KBM-7 (cell line): ENCODE data around the gene OR4C13.
"Not testable (repeated sequence)": the region's sequence is repeated elsewhere in the genome, so short reads cannot be mapped to it uniquely, and the experiment has no call there.

Experiments used
- DNase-seq: peaks from one replicate; pipeline ENCODE4 v3.0.0-alpha.2; 2015
- in situ Hi-C: fragments of 300-500 bp; cut with MboI; formaldehyde crosslinking; loops from 2 replicates; pipeline ENCODE4 v1.14.3; 2020; ENCODE audit warnings: low sequenced_read_pairs, low pct_unique_long_range_greater_than_20kb, mixed read lengths

Gene OR4C13

DNA sequence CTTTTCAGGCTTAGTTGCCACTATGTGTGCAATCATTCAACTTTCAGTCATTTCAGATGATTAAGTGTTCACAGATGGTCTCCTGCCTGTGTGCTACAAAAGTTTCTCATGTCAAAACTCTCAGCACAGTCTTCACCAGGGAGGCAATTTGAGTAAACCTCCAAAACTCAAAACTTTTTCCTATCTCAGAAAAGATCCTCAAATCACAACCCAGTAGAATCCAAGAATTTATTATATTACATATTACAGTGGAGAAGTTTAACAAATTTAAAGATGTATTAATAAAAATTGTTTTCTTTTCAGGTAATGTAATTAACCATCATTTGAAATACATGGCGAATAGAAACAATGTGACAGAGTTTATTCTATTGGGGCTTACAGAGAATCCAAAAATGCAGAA is at the start of gene OR4C13:
Gene OR4C13, plus strand, starts transcription at position 301 of the 400 bp plus-strand sequence. Its CDS starts 32 bp downstream, at position 333.
- in situ Hi-C loops: no loop called here

DNA sequence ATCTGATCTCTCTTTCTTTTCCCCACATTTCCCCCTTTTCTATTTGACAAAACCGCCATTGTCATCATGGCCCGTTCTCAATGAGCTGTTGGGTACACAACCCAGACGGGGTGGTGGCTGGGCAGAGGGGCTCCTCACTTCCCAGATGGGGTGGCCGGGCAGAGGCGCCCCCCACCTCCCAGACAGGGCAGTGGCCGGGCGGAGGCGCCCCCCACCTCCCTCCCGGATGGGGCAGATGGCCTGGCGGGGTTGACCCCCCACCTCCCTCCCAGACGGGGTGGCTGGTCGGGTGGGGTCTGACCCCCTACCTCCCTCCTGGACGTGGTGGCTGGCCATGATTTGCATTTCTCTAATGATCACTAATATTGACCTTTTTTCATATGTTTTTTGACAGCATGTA is 40.7 kb upstream of the OR4C13 start:
- DNase-seq, in situ Hi-C loops: not testable (repeated sequence)

More for the DNA sequence above, at the start of gene OR4C13:
- no peak for DNase-seq

DNA sequence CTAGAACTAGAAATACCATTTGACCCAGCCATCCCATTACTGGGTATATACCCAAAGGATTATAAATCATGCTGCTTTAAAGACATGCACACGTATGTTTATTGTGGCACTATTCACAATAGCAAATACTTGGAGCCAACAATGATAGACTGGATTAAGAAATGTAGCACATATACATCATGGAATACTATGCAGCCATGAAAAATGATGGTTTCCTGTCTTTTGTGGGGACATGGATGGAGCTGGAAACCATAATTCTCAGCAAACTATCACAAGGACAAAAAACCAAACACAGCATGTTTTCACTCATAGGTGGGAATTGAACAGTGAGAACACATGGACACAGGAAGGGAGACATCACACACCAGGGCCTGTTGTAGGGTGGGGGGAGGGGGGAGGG is 3.5 kb upstream of the OR4C13 start:
- in situ Hi-C loops: not testable (repeated sequence)

GRCh38 chr11:49973439-49973838 is 21.2 kb downstream of the OR4C13 start:
- in situ Hi-C loops, DNase-seq: not testable (repeated sequence)

More for the DNA sequence above, 3.5 kb upstream of the OR4C13 start:
- not testable (repeated sequence) for DNase-seq

- in situ Hi-C loops: not testable (repeated sequence)
Measured at GRCh38 chr11:49982435-49982834, 30.2 kb downstream of the OR4C13 start, which contains the start of gene OR4C12. Gene OR4C12, minus strand, starts transcription at chr11:49982535. Its CDS starts 34 bp downstream, at chr11:49982501.

GRCh38 chr11:49995565-49995964 is 43.4 kb downstream of the OR4C13 start:
- DNase-seq: peak; percentile 83
- in situ Hi-C loops: no loop called here

More at GRCh38 chr11:49982435-49982834, 30.2 kb downstream of the OR4C13 start, which contains the start of gene OR4C12:
- not testable (repeated sequence) for DNase-seq
